Activated CD4-positive, alpha-beta T cell treated with anti-CD3 and anti-CD28 coated beads, Interleukin-2, amount 50 U/mL, for 48 hours (primary cell): ENCODE measurements around the gene FAF1.
"Not testable (repeated sequence)": the region's sequence is repeated elsewhere in the genome, so short reads cannot be mapped to it uniquely, and the experiment has no call there.

Experiments used
- DNase-seq, 2 experiments: peaks; one replicate each; pipeline ENCODE4 v3.0.0-alpha.2; 2020

The FAF1 gene

DNA sequence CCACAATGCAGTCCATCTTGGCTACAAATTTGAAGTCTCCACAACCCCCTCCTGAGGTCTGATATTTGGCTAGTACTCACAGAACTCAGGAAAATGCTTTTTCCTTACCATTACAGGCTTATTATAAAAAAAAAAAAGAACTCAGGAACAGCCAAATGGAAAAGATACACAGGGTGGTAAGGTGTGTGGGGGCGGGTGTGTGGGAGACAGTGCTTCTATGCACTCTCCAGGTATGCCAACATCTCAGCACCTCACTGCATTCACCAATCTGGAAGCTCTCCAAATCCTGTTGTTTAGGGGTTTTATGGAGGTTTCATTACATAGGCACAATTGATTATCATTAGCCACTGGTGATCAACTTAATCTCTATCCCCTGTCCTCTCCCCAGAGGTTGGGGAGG is 126.9 kb downstream of the FAF1 start:
- DNase-seq = no peak

DNA sequence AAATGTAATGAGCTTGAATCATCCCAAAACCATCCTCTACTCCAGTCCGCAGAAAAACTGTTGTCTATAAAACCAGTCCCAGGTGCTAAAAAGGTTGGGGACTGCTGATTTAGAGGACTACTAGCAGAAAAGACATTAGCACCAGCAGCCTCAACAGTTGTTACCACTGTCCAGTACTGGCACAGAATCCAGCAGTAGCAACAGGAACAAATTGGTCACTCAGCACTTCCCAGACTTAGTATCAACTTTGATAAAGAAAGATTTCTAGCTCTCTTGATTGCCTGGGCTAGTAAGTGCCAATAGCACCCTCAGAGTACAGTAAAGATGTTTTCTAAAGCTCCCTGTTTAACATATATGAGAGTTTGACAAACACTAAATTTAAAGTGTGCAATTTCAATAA is 127.9 kb downstream of the FAF1 start:
- no peak for DNase-seq

- DNase-seq = no peak
These were observed 128.6 kb downstream of the FAF1 start for GRCh38 chr1:50831300-50832061.

GRCh38 chr1:50830621-50831020 is 129.4 kb downstream of the FAF1 start:
- no peak for DNase-seq

GRCh38 chr1:50829014-50829958 is 130.8 kb downstream of the FAF1 start:
- DNase-seq = no peak

GRCh38 chr1:50827546-50827945 is 132.5 kb downstream of the FAF1 start:
- no peak for DNase-seq

- not testable (repeated sequence) for DNase-seq
These were observed 133.3 kb downstream of the FAF1 start for GRCh38 chr1:50826792-50827191.

DNA sequence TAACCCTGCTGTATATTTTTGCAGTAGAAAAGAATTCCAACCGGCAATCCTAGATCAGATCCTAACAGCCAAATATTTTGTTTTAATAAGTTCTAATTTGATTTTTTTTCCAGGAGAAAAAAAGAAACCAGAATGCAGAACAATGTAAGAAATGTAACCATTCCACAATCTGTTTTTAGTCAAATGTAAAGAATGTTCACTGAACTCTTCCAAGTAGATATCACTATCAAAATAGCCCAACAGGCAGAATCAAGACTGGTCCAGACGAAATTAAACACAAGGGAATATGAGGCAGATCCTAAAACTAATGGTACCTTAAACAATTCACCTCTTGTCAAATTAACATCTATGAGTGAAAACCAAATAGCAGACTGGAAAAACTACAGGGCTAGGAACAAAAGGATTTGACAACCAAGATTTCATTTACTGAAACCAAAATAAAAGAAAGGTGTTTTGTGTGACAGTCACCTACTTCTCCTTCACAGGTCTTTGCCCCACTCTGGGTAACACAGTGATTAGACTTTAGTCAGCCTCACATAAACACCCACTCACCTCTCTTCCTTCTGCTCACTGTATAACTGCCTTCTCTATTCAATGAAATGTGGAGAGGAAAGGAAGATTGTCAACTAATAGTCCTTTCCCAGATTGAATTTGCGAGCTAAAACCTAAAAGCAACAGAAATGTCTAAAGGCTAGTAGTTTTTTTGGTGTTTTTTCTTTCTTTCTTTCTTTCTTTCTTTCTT is 137.9 kb downstream of the FAF1 start:
- no peak for DNase-seq

DNA sequence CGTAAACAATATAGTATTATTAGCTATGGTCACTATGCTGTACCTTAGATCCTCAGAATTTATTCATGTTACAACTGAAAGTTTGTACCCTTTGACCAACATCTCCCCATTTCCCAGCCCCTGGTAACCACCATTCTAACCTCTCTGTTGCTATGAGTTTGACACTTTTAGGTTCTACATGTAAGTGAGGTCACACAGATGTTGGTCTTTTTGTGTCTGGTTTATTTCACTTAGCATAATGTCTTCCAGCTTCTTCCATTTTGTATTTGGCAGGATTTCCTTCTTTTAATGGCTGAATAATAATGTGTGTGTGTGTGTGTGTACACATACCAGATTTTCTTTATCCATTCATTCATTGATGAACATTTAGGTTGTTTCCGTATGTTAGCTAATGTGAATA is 139.5 kb downstream of the FAF1 start:
- no peak for DNase-seq

GRCh38 chr1:50812346-50812745 is 147.7 kb downstream of the FAF1 start:
- no peak for DNase-seq

DNA sequence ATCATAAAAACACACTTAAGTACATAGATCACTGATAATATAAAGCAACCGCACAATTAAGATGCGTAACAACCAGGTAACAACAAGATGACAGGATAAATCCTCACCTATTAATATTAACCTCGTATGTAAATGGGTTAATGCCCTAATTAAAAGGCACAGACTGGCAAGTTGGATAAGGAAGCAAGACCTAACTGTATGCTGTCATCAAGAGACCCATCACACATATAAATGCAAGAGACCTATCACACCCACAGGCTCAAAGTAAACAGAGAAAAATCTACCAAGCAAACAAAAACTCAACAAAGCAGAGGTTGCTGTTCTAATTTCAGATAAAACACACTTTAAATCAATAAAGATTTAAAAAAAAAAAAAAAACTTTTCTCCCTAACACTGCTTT is 151.8 kb downstream of the FAF1 start:
- DNase-seq = no peak

GRCh38 chr1:50796272-50796671 is 163.8 kb downstream of the FAF1 start:
- DNase-seq = no peak

GRCh38 chr1:50793521-50793920 is 166.5 kb downstream of the FAF1 start:
- no peak for DNase-seq

- DNase-seq = no peak
These were observed 172.8 kb downstream of the FAF1 start for GRCh38 chr1:50787266-50787665.

DNA sequence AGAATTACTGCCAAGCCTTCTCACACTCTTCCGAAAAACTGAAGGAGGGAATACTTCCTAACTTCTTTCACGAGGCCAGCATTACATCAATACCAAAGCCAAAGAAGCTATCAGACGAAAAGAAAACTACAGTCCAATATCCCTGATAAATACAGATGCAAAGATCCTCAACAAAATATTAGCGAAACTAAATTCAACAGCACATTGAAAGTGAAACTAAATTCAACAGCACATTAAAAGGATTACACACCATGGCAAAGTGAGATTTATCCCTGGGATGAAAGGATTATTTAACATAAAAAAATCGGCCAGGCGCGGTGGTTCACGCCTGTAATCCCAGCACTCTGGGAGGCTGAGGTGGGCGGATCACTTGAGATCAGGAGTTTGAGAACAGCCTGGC is 176.8 kb downstream of the FAF1 start:
- DNase-seq = no peak

GRCh38 chr1:50780797-50781196 is 179.3 kb downstream of the FAF1 start:
- no peak for DNase-seq

DNA sequence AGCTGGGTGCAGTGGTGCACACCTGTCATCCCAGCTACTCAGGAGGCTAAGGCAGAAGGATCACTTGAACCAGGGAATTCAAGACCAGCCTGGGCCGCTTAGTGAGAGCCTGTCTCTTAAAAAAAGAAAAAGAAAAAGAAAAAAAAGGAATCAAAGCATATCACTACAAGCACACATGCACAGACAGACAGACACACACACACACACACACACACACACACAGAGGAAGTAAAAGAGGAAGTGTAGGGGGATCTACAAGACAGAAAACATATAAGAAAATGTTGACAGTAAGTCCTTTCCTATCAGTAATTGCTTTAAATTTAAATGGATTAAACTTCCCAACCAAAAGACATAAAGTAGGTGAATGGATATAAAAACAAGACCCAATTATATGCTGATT is 180.3 kb downstream of the FAF1 start:
- no peak for DNase-seq

DNA sequence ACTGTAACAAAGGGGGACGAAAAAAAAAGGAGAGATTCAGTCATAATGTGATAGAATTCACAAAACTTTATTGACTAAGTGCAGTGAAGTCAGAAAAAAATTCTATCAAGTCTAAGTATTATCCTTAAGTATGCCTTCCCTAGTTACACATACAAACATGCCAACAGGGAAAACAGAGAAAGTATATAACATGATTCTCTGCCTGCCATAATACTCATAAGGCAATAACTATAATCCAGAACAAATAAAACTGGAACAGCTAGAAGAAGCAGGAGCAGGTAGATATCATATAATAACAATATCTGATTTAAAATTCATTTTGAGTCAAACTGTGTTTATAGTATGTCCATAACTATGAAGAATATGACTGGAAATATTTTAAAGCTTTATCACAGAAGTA is 184.3 kb downstream of the FAF1 start:
- DNase-seq = no peak

DNA sequence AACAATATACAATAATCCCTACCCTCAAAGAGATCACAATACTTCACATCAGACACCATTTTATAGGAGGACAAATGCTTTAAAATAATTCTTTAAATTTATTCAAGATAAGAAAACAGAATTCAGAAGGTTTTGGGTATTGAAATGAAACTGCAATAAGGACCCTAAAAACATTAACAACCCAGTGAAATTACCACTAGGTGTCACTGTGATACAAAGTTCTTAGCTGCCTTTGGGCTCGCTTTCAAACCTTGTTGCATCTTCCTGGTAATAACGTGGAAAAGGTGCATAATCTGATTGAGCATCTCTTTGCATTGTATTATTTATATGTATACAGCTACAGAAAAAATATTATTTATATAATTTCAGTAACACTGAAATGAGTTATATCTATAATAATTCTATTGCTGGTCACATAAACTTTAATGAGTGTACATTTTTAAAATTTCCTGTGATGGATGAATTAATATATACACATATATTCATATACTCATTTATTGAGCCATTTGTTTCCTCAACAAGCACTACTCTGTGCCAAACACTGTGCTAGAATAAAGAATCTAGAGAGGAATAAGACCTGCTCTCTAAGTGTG is 185.2 kb downstream of the FAF1 start:
- DNase-seq = no peak

DNA sequence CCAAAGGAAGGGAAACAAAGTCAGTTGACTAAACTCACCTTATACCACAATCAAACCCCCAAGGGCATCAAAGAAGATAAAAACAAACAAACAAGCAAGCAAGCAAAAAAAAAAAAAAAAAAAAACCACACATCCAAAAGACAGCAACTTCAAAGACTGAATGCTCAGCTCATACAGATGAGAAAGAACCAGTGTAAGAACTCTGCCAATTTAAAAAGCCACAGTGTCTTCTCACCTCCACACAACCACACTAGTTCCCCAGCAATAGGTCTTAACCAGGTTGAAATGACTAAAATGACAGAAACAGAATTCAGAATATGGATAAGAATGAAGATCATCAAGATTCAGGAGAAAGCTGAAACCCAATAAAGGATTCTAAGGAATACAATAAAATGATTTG is 193.4 kb downstream of the FAF1 start:
- no peak for DNase-seq

- DNase-seq = not testable (repeated sequence)
These were observed 203.5 kb downstream of the FAF1 start for GRCh38 chr1:50756543-50756942.

DNA sequence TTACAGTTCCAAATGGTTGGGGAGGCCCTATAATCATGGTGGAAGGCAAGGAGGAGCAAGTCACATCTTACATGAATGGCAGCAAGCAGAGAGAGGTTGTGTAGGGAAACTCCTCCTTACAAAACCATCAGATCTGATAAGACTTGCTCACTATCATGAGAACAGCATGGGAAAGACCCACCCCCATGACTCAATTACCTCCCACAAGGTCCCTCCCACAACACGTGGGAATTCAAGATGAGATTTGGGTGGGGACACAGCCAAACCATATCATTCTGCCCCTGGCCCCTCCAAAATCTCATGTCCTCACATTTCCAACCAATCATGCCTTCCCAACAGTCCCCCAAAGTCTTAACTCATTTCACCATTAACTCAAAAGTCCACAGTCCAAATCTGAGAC is 205.3 kb downstream of the FAF1 start:
- not testable (repeated sequence) for DNase-seq

DNA sequence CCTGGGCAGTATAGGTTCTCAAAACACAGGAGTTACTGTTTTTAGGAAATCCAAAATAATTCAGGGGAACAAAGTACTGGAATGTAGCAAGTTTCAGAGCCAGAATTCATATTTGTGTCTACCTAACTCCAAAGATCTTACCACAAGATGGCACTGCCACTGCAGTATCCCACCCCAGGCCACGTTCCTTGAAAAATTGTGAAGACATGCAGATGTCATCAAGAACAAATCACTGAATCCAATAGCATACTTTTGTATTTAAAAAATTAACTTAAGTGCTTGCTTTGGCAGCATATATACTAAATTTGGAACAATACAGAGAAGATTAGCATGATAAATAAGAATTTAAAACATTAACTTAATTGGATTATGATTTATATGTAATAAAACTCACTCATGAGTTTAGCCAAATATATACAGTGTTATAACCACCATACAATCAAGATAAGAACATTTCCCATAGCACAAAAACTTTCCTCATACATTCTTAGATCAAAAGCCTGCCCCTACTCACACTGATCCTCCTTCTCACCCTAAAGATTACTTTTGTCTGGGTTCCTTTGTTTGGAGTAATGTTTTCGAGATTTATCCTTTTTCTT is 209.9 kb downstream of the FAF1 start:
- DNase-seq = no peak
